Activated gamma-delta T cell treated with Interleukin-2 at 50 U/mL for 16 hours (primary cell): ENCODE results near the gene SLC35D2.

Experiments used
- DNase-seq: peaks from one replicate; pipeline ENCODE4 v3.0.0-alpha.2; 2020

Gene SLC35D2

DNA sequence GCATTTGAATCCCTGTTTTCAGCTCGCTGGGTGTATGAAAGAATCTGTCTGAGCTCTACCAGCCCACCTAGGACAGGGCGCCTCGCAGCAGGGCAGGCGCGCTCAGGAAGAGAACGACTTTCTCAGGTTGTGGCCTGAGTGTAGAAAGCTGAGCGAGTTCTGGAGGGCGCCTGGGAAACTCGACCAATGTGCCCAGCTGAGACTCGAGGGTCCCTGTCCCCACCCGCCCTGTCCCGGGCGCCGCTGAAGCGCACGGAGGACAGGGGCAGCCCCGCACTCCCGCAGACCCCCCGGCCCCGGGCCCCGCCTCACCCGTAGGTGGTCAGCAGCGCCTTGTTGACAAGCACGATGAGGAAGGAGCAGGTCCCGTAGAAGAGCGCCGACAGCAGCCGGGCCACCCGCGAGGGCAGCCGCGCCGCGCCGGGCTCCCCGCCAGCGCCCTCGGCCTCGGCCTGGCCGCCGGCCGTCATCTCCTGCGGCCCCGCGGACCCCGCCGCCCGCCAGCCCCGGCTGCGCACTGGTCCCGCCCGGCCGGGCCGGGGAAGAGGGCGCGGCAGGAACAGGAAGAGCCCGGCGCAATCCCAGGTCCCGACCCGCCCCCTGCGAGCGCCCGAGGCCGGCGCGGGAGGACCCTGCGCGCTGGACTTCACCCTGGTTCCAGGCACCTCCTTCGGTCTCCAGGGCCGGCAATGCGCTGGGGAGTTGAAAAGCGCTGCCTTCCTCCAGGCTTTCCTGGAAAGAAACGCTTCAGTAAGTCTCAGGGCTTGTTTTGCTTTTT lies at the start of gene SLC35D2:
SLC35D2 (minus strand) TSS at position 547 of the 778 bp plus-strand sequence; CDS start at position 470, 77 bp downstream.
- DNase-seq: peak; percentile 17

DNA sequence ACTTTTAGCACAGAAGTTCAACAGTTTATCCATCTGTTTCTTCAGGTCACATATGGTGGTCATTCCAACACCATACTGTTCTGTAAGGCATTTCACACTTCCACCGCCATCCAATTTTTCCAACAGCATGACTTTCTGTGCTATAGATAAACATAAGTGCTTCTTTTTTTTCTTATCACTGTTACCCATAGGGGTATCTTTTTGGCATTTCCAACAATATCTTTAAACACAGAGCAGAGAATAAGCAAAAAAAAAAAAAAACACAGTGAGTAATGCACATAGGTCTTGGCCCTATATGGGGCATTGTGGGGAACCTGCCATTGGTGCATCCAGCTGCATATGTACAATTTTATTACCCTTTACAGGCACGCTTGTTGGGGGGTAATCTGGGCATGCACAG lies 46.9 kb upstream of the SLC35D2 start:
- DNase-seq: no peak

DNA sequence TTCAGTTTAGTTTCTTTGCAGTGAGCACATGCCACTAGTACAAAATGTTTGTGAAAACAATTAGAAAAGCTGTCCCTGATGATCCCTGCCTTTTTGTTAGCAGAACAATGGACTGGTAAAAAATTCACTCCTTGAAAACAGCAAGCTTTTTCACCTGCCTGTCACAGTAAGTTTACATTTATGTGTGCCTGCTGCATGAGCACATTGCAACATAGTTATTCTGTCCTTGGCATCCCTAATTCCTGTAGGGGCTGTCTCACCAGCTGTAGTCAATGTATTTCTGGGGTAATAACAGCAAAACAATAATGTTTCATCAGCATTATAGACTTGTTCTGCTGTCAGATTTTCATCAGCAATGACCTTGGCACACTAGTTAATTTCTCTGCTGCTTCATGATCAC lies 46.2 kb upstream of the SLC35D2 start:
- DNase-seq: no peak

DNA sequence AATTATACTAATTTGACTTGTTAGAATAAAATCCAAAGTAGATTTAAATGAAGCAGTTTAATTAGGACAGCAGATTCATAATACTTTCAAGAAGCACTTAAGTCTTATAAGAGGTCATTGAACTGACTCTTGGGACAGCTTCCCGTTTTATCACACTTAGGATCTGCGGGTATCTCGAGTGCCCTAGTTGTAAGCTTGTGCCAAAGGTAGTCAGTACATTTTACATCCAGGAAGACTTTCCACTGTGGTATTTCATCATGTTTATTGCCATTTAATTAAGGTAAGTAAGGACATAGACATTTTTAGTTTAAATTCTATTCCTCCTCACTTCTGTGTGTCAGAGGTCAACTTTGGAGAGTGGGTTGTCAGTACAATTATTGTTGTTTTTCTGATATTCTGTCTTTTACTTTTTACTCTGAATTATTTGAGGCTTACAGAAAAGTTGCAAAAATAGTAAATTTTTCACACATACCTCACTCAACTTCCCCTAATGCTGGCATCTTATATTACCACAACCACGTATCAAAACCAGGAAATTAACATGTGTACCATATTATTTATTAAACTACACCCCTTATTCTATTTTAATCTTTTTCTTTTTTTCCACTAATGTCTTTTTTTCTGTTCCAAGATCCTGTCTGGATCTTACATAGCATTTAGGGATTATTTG lies 42.1 kb upstream of the SLC35D2 start:
- no peak for DNase-seq

DNA sequence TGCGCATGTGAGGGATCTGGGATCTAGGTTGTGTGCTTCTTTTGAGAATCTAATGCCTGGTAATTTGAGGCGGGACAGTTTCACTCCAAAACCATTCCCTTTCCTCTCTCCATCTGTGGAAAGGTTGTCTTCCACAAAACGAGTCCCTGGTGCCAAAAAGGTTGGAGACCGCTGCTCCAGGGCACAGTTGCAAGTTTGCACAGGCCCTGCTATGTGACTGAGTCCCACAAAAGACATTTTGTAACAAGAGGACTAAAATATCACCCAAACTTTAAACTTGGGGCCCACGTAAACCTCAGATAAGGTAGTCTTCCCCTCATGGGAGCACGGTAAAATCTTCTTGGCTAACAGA lies 40.5 kb upstream of the SLC35D2 start:
- DNase-seq: no peak

DNA sequence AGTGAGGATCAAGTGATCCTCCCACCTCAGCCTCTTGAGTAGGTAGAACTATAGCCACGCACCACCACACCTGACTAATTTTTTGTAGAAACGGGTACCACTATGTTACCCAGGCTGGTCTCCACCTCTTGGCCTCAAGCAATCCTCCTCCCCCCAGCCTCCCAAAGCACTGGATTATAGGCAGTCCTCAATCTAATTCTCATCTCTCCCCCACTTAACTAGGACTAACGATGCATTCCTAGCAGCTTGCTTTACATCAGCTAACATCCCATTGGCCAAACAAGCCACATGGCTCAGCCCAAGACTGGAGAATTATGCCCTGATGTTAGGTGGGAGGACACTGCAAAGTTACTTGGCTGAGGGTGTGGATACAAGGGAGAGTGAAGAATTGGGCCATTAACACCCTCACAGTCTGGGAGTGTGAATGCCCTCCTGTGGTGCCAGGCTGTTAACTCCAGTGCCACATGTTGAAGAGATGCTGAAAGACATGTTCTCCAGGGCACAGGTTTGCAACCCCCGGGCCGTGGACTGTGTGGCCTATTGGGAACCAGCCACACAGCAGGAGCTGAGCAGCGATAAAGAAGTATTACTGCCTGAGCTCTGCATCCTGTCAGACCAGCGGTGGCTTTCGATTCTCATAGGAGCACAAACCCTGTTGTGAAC lies 39.9 kb upstream of the SLC35D2 start:
- DNase-seq: no peak

DNA sequence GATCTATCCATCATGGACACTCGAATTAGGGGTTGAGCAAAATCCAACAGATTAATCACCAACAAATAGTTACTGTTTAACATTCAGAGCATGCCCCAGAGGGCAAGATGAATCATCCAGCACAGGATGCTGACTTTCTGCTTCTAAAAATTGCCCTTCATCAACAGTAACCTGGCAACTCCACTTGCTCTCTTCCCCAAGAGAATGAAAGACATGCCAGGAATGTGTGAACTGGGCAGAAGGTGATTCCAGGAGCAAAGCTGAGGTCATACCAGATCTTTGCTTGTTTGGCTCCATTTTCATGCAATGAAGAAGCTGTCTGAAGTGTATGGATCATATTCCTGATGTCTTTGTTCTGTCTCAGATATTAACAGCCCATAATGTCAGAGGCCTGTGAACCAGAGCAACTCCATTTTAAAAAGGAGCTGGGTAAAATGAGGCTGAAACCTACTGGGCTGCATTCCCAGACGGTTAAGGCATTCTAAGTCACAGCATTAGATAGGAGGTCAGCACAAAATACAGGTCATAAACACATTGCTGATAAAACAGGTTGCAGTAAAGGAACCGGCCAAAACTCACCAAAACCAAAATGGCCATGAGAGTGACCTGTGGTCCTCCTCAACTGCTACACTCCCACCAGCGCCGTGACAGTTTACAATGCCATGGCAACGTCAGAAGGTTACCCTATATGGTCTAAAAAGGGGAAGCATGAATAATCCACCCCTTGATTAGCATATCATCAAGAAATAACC lies 37.1 kb upstream of the SLC35D2 start:
- no peak for DNase-seq

DNA sequence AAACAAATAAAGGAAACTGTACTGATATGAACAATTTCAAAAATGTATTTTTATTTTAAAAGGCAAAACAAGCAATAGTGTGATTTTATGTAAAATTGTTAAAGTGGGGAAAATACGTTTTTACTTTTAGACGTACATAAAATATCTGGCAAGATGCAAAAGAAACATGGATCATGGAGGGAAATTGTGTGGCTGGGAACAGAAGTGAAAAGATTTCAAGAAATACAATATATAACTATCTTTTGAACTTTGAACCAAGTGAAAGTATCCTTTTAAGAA lies 36.1 kb upstream of the SLC35D2 start:
- no peak for DNase-seq

DNA sequence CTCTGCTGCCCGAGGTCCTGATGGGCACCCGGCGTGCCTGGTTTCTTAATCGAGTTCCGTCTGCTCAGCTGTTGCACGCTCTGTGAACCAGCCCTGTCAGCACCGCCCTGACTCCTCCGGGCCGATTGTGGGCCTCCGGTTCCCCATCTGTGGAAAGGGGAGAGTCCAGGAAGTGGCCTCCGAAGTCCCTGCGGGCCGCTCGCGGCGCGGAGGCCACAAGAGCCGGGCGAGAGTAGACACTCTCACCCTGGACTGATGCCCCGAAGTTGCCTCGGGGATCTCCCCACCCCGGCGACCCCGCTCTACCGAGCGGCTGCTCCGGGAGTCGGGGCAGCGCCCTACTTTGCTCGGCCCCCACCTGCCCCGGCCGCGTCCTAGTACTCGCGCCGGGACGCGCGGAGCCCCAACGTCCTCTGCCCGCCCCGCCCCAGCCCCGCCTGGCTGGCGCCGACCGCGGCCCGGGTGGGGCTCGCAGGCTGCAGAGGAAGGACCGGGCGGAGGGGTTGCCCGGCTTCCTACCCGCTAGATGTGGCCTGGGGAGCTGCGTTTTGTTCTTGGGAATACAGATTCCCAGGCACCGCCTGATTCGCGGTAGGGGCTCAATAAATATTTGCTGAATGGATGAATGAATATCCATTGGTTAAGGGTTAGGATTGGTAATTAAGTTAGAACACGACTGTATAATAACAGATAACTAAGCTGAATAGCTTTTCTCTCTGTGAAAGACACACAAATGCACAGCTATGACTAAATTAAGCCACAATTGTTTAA lies 35.6 kb upstream of the SLC35D2 start:
- peak; percentile 42 for DNase-seq

DNA sequence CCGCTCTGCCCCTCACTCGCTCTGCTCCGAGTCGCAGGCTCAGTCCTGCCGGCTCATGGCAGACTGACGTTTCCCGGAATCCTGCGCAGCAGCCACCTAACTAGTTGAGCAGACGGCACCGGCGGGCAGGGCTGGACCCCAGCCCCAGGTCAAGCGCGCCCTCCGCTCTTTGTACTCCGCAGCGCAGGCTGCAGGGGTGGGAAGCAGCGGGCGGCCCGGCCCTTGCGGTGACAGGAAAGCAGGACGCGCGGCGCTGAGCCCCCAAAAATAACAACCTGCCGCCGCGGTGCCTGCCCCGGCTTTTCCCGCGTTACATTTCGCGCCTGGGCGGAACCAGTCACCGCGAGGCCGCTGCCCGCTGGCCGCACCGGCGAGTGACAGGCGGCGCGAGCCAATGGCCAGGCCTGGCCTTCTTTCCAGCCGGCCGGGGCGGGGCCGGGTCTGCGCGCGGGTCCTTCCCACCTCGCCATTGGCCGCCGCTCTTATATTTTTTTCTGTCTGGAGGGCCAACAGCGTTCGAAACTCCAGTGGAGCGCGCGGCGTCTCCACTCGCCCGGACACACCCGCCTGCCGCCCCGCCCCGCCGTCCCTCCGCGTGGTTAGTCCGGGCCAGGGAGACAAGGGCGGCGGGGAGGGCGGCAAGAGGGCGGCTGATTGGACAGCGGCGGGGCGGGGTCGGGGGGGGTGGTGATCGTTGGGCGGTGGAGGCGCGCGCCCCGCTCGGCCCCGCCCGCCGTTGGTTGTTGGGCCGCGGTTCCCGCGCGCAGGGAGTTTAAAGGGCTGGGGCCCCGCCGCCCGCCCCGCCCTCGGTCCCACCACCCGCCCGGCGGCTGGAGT lies 34.8 kb upstream of the SLC35D2 start, which contains the start of gene ZNF367:
ZNF367 (minus strand) TSS at position 288 of the 837 bp plus-strand sequence. CDS start 338 bp downstream, outside the sequence.
- peak; percentile 93 for DNase-seq

DNA sequence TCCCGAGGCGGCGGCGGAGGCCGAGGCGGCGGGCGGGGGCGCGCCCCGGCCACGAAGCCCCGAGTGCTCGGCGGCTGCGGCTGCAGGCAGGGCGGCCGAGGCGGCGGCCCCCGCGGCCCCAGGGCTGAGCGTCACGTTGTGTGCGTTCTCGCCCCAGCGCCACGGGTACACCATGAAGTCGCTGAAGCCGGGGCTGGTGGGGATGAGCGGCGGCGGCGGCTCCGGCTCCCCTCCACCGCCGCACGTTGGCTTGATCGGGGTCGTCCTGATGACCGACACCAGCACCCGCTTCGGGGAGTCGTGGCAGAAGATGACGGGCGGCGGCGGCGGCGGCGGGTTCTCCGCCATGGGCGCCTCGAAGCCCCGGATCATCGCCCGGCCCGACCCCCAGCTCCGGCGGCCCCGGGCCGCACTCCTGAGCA lies 34.2 kb upstream of the SLC35D2 start:
- DNase-seq: no peak

DNA sequence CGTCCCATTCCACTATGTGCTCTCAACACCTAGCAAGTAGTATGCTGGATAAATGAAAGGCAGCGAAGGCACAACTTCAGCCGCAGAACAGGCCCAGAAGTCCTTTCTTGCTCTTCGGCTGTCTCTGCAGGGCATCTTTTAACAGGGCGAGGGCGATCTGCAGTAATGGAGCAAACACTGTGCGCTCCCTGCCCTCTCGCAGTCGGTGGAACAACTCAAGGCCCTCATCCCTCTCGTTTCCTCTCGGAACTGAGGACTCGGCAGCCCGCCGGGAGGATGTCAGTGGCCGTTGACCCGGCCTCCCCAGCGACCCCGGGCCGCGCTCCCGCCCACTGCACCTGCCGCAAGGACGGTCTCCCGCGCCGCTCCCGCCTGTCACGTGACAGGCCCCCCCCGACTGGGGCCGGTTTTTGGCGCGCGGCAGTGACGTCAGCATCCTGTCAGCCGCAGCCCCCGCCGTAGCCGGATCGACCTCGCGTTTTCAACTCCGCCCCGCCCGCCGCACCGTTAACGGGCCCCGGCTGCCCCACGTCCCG lies 33.6 kb upstream of the SLC35D2 start:
- DNase-seq: peak; percentile 89

DNA sequence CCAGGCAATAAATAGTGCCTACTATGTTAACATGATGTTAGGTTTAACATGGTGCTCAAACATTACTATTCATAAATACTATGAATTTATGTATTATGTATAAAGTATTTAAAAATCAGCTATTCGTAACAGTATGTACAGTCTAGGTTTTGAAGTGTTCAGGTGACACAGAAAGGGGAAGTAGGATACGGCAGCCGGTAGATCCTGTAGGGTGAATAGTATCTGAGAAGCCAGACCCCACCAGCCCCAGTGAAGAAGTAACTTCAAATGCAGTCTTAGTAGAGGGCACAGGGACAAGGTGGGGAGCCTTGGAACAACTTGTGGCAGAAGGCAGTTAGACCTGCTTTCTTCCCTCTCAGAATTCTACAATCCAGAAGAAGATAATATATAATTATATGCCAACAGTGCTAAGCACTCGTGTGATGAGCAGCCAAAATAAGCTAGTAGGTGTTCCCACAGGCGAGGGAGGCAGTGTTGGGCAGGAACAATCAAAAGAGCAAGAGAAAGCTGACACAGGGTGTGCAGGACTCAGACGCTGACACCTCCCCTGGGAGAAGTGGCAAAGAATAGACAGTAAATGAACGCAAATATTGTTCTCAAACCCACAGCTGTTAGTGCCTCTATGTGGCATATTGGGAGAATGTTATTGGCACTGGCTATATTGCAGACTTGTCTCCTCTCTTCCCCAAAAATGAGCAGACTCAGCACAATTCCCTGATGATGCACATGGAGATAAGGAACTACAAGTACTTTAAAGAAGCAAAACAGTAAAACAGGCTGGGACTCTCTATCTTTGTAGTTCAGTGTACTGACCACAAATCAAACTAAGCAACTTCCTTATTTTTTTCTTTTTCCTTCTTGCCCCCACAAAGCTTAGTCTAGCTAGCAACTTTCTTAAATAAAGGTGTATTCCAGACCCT lies 30.1 kb upstream of the SLC35D2 start:
- no peak for DNase-seq

DNA sequence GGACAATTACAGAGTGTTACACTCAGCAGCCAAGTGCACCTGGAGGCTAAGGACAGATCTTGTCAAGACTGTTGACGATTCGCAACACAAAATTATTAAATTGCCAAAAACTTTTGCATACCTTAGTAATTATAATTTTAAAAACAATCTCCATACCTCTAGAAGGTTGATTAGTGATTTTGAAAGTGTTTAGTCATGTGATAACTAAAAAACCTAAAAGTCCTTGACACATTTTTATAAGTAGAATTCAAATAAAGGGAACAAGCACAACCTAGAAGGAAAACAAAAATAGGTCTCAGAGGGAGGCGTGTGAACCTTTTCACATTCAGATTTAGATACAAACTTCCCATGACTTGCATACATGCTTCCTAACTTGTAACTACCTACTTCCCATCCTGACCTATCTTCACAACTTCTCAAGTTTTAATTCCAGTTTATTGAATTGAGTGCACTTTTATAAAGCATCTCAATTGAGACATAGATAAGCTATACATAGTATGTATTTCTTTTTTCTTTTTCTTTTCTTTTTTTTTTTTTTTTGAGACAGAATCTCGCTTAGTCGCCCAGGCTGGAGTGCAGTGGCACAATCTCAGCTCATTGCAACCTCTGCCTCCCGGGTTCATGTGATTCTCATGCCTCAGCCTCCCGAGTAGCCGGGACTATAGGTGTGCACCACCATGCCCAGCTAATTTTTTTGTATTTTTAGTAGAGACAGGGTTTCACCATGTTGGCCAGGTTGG lies 28.8 kb upstream of the SLC35D2 start:
- DNase-seq: no peak

DNA sequence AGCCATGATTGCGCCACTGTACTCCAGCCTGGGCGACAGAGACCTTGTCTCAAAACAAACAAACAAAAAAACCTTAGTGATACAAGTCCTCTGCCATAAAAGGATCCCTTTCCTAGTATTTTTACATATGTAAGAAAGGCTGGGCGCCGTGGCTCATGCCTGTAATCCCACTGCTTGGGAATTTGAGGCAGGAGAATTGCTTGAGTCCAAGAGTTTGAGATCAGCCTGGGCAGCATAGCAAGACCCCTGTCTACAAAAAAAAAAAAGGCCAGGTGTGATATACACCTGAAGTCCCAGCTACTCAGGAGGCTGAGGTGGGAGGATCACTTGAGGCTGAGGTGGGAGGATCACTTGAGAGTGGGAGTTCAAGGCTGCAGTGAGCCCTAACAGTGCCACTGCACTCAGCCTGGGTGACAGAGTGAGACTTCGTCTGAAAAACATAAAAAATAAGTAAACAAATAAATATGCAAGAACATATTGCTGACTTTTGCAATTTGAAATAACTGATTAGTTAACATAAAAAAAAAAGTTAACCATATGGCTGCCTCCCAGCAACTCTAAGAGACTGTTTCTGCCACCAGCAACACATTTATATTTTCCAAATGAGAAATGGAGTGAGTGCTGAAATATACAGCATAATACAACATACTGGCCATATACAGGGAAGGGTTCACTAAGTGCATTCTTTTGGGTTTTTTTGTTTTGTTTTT lies 27.8 kb upstream of the SLC35D2 start:
- no peak for DNase-seq

DNA sequence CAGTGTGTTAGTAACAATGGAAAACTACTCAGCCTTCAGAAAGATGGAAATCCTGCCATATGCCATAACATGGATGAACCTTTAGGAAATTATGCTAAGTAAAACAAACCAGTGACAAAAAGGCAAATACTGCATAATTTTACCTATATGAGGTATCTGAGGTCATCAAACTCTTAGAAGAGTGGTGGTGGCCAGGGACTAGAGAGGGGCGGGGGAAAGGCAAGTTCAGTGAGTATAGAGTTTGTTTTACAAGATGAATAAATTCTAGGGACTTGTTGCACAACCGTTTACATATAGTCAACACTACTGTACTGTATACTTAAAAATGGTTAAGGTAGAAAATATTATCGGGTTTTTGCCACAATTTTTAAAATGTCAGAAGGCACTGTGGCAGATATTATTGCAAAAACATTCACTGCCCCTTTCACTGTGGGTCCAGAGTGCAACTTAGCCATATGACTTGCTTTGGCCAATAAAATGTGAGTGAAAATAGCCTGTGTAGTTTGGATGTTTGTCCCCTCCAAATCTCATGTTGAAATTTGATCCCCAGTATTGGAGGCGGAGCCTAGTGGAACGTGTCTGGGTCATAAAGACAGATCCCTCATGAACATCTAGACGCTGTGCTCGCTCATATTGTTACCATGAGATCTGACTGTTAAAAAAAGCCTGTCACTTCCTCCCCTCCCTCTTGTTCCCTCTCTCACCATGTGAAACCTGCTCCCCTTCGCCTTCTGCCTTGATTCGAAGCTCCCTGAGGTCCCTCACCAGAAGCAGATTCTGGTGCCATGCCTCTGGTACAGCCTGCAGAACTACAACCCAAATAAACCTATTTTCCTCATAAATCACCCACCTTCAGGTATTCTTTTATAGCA lies 25.1 kb upstream of the SLC35D2 start:
- no peak for DNase-seq

DNA sequence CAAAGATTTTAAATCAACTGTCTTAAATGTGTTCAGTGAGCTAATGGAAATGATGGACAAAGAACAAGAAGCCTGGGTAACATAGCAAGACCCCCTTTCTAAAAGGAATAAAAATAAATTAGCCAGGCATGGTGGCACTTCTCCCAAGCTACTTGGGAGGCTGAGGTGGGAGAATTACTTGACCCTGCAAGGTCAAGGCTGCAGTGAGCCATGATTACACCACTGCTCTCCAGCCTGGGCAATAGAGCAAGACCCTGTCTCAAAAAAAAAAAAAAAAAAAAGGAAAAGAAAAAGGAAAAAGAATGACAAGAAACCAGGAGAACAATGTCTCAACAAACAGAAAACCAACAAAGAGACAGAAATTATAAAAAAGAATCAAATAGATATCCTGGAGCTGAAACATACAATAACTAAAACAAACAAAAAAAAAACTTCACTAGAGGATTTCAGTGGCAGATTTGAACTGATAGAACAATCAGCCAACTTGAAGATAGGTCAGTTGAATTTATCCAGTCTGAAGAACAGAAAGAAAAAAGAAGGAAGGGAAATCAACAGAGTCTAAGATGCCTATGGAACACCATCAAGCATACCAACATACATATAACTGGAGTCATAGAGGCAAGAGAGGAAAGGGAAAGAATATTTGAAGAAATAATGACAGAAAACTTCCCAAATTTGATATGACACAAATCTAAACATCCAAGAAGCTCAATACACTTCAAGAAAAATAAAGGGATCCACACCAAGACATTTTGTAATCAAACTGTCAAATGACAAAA lies 16.8 kb upstream of the SLC35D2 start:
- no peak for DNase-seq
